ENCODE measurements around the gene TREX2. TPM values are rescaled to one million over a fixed set of nuclear protein-coding genes. Genes with fewer than 3 reads are reported as not detected.
A peak's percentile ranks its signal among the peaks of the same experiment; 100 is the strongest.

TREX2 gene
- polyA plus RNA-seq, 1 donor from 2014 or later, result 0.84 TPM

GRCh38 chrX:153482376-153483015, 36.6 kb upstream of the TREX2 start:
- H3K4me1 Mint-ChIP-seq, result no peaks in the 10 kb centered on the region
- no peaks in the 10 kb centered on the region for H3K36me3 Mint-ChIP-seq
- no peaks in the 10 kb centered on the region for H3K9me3 Mint-ChIP-seq
- H3K27ac Mint-ChIP-seq, result no peak overlapping the region
- no peak overlapping the region for H3K4me3 Mint-ChIP-seq
- H3K27me3 Mint-ChIP-seq, result peaks cover 3% of the 10 kb centered on the region

DNA sequence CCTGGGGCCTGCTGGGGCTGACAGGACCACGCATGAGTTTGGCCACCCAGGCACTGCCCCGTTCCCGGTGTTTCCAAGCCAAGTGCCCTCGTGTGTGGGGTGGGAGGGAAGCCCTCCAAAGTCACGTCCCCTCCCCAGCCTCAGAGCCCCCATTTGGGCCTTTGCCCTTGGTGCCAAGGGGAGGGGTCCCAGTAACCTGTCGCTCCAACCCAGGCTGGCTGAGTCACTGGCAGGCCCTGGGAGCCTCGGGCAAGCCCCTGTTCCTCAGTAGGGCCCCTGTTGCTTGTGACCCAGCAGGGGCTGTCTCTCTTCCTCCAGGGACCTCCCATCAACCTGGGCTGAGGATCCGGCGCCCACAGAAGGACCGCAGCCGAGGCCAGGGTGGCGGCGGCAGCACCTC, 35.2 kb upstream of the TREX2 start:
- Mint-ChIP-seq H3K9me3 (no peaks in the 10 kb centered on the region), H3K27ac (no peak overlapping the region), H3K27me3 (no peaks in the 10 kb centered on the region), H3K36me3 (no peaks in the 10 kb centered on the region), H3K4me1 (no peaks in the 10 kb centered on the region), H3K4me3 (no peak overlapping the region)

DNA sequence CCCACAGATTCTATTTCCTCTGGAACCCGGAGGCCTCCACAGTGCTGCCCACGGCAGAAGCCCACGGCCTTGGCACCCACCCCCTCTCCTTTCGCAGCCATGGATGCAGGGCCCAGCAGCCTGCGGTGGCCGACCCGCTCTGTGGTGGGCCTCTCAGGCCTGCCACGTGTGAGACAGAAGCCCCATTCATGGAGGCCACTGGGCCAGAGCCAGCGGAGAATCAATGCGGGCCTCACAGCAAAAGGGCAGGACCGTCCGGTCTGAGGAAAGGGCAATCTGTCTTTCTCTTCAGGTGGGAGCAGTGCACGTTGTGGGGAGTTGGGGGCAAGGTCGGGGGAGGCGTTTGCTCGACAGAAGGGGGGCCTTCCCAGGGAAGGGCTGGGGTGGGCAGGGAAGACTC, 32.9 kb upstream of the TREX2 start:
- no peak overlapping the region for H3K27ac Mint-ChIP-seq

GRCh38 chrX:153477901-153478300, 32.0 kb upstream of the TREX2 start:
- H3K27ac Mint-ChIP-seq, result no peak overlapping the region
- no peaks in the 10 kb centered on the region for H3K36me3 Mint-ChIP-seq
- no peak overlapping the region for H3K4me3 Mint-ChIP-seq
- no peaks in the 10 kb centered on the region for H3K27me3 Mint-ChIP-seq
- H3K9me3 Mint-ChIP-seq, result no peaks in the 10 kb centered on the region
- H3K4me1 Mint-ChIP-seq, result no peaks in the 10 kb centered on the region

More for the DNA sequence above, 32.9 kb upstream of the TREX2 start:
- no peak overlapping the region for H3K4me3 Mint-ChIP-seq
- H3K36me3 Mint-ChIP-seq, result no peaks in the 10 kb centered on the region
- H3K4me1 Mint-ChIP-seq, result no peaks in the 10 kb centered on the region
- no peaks in the 10 kb centered on the region for H3K27me3 Mint-ChIP-seq
- no peaks in the 10 kb centered on the region for H3K9me3 Mint-ChIP-seq

DNA sequence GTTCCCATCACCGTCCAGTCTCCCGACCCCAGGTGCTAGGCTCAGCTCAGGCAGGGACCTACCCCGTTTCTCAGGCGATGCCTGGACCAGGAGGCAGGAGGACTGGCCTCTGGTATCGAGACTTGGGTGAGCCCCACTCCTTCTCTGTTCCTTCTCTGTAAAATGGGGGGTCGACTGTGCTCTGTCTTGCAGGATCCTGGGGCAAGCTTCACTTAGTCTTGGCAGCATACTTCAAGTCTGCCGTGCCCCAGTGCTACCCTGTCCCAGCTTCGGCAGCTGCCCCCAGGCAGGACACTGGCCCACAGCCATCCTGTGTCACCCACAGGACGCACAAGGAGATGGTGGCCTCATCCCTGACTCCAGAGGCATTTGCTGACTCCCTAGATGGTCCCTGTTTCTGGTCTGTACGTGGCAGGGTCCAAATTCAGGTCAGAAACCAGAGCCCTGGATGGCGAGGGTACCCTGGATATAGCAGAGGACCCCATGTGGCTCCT, 31.6 kb upstream of the TREX2 start:
- Mint-ChIP-seq H3K27me3 (no peaks in the 10 kb centered on the region), H3K4me3 (no peak overlapping the region), H3K36me3 (no peaks in the 10 kb centered on the region), H3K27ac (no peak overlapping the region), H3K4me1 (no peaks in the 10 kb centered on the region), H3K9me3 (no peaks in the 10 kb centered on the region)

- Mint-ChIP-seq H3K4me1 (no peaks in the 10 kb centered on the region), H3K9me3 (no peaks in the 10 kb centered on the region), H3K27ac (no peak overlapping the region), H3K36me3 (no peaks in the 10 kb centered on the region), H3K27me3 (no peaks in the 10 kb centered on the region), H3K4me3 (no peak overlapping the region)
Measured at GRCh38 chrX:153476666-153477363, 31.0 kb upstream of the TREX2 start.

- Mint-ChIP-seq H3K4me1 (no peaks in the 10 kb centered on the region), H3K27me3 (no peaks in the 10 kb centered on the region), H3K36me3 (no peaks in the 10 kb centered on the region), H3K27ac (no peak overlapping the region), H3K4me3 (peak overlapping the region in 2 of 4 donors; percentile 29 to 77), H3K9me3 (no peaks in the 10 kb centered on the region)
Measured at GRCh38 chrX:153475751-153476281, 30.0 kb upstream of the TREX2 start.

GRCh38 chrX:153475271-153475670, 29.4 kb upstream of the TREX2 start:
- Mint-ChIP-seq H3K9me3 (no peaks in the 10 kb centered on the region), H3K27me3 (no peaks in the 10 kb centered on the region), H3K36me3 (no peaks in the 10 kb centered on the region), H3K4me1 (no peaks in the 10 kb centered on the region), H3K27ac (no peak overlapping the region), H3K4me3 (peak overlapping the region; percentile 27 to 81 (median 34))

DNA sequence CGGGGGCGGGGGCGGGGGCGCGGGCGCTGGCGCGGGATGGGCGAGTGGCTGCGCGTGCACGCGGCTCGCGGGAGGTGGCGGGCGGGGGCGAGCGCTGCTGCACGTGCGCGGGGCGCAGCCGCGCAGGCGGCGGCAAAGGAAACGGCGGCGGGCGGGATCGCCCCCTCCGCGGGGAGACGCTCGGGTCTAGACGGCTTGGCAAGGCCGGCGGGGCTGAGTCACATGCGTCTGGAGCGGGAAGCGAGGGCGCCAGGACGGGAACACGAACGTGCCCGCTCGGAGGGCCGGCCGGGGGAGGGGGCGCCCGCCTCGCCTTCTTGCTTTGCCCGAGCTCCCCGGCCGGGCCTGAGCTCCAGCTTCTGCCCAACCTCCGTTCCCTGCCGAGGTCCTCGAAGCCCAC, 28.9 kb upstream of the TREX2 start:
- Mint-ChIP-seq H3K27me3 (no peaks in the 10 kb centered on the region), H3K36me3 (no peaks in the 10 kb centered on the region), H3K27ac (no peak overlapping the region), H3K4me1 (no peaks in the 10 kb centered on the region), H3K4me3 (peak overlapping the region in 1 of 4 donors; percentile 25), H3K9me3 (no peaks in the 10 kb centered on the region)

DNA sequence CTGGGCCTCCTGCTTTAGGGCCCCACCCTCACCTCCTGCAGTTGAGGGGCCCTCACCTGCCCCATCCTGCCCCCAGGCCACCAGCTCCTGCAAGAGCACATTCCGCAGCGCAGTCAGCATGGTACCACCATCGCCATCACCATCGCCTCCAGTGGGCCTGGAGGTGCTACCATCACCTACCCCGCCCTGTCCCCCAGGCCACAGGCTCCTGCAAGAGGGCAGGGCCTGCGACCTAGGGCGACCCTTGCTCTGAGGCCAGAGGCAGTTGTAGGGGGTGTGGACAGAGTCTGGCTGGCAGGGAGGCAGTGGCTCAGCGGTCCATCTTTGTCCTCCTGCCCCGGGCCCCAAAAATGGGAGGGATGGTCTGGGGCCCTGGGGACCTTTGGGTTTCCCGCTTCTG, 28.4 kb upstream of the TREX2 start:
- no peaks in the 10 kb centered on the region for H3K36me3 Mint-ChIP-seq
- H3K27ac Mint-ChIP-seq, result no peak overlapping the region
- H3K27me3 Mint-ChIP-seq, result no peaks in the 10 kb centered on the region
- H3K9me3 Mint-ChIP-seq, result no peaks in the 10 kb centered on the region
- H3K4me3 Mint-ChIP-seq, result peak overlapping the region; percentile 39 to 49 (median 44)
- no peaks in the 10 kb centered on the region for H3K4me1 Mint-ChIP-seq

GRCh38 chrX:153473126-153473525, 27.3 kb upstream of the TREX2 start:
- H3K4me1 Mint-ChIP-seq, result peaks cover 0 to 2% (median 0%) of the 10 kb centered on the region in 3 donors
- peak overlapping the region in 3 of 4 donors; percentile 25 to 75 (median 48) for H3K4me3 Mint-ChIP-seq
- H3K9me3 Mint-ChIP-seq, result no peaks in the 10 kb centered on the region
- H3K36me3 Mint-ChIP-seq, result no peaks in the 10 kb centered on the region
- H3K27me3 Mint-ChIP-seq, result no peaks in the 10 kb centered on the region
- no peak overlapping the region for H3K27ac Mint-ChIP-seq

DNA sequence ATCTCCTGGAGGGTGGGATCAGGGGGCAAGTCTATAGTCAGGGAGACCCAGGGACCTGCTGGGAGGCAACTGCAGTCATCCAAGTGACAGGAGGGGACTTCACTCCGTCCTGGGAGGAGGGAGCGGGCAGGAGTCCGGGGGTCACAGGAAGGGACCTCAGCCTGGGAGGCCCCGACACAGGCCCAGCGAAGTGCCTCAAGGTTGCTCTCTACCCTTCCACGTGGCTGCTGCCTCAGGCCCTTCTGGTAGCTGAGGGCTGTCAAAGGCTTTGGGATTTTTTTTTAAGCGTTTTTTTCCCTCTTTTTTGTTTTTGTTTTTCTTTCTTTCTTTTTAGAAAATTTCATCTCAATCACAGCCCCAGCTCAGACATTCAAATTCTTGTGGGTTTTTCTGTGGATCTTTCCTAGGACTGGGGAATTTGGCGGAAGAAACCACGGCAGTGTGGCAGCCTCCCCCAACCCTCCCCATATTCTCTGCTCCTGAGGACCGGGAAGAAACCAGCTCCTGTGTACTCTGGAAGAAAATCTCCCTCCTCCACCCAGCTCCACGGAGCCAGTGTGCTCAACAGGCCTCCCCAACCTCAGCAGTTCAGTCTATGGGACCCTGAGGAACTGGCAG, 25.9 kb upstream of the TREX2 start:
- Mint-ChIP-seq H3K27me3 (no peaks in the 10 kb centered on the region), H3K27ac (peak overlapping the region in 1 of 3 donors; percentile 50), H3K4me3 (peak overlapping the region in 1 of 4 donors; percentile 89), H3K4me1 (peaks cover 0 to 6% (median 3%) of the 10 kb centered on the region in 3 donors), H3K9me3 (no peaks in the 10 kb centered on the region), H3K36me3 (no peaks in the 10 kb centered on the region)

DNA sequence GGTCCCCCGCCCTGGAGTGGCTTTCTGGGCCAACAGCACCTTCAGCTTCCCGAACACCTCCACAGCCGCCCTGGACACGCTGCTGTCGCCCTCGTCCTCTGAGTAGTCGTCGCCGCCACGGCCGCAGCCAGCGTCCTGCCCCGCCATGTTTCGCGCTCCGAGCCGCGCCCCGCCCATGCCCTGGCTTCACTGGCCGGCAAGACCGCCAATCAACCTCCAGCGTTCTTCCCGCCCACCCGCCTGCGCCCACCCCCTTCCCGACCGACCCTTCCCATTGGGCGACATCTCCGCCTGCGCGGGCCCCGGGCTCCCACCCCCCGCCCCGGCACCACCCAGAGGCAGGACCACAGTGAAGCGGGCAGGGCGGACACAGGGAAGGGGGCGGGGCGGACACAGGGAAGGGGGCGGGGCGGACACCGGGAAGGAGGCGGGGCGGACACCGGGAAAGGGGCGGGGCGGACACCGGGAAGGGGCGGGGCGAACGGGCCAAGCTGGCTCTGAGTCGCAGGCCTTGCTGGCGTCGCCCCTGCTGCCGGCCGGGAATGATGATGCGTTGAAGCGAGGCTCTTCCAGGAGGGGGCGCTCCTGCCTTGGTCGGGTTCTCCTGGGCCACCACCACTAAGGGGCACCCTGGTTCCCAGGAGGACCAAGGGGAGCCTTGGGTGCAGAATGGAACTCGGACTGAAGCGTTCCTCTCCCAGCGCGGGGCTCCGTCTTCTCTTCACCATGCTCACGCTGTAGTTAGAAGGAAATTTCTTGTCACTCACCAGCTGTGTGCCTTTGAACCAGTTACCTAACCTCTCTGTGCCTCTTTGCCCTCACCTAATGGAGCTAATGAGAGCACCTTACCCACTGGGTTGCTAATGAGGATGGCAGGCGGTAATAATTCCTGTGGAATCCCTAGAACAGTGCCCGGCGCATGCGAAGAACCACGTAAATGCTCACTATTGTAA, 24.8 kb upstream of the TREX2 start, which contains the start of gene HAUS7:
TSS of gene HAUS7 (minus strand) at position 166 of the 953 bp plus-strand sequence. CDS start at position 147, 19 bp downstream.
- H3K4me1 Mint-ChIP-seq, result peaks cover 0 to 6% (median 3%) of the 10 kb centered on the region in 3 donors
- no peaks in the 10 kb centered on the region for H3K27me3 Mint-ChIP-seq
- no peaks in the 10 kb centered on the region for H3K36me3 Mint-ChIP-seq
- peak within 1 kb of the TSS; percentile 39 to 65 (median 50) for H3K27ac Mint-ChIP-seq
- H3K9me3 Mint-ChIP-seq, result no peaks in the 10 kb centered on the region
- peak within 1 kb of the TSS; percentile 83 to 91 (median 89) for H3K4me3 Mint-ChIP-seq

DNA sequence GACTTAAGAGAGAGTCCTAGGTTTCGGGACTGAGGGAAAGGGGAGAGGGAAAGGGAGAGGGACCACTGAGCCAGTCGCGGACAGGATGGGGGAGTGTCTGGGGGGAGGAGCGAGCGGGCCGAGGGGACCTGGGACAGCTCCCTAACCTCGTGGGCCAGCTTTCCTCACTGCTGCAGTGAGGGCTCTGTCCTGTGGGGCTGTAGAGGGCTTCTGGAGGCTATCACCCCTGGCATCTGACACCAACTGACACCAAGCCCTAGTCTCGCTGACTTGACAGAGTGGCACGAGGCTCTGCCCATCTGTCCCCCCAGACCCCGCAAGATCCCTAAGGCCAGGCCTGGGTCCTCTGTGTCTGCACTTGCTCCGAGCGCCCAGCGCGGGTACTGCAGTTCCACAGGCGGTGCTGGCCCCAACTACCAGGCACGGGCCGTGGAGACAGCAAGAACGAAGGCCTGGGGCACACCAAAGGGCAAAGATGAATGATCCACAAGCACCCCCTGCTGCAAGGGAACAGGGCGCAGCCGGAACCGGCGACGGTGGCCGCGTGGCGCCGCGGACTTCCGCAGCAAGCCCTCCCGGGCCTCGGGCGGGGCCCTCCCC, 24.1 kb upstream of the TREX2 start:
- H3K36me3 Mint-ChIP-seq, result no peaks in the 10 kb centered on the region
- no peaks in the 10 kb centered on the region for H3K9me3 Mint-ChIP-seq
- H3K4me1 Mint-ChIP-seq, result peaks cover 0 to 6% (median 3%) of the 10 kb centered on the region in 3 donors
- no peaks in the 10 kb centered on the region for H3K27me3 Mint-ChIP-seq
- peak overlapping the region; percentile 83 to 91 (median 89) for H3K4me3 Mint-ChIP-seq
- H3K27ac Mint-ChIP-seq, result peak overlapping the region in 1 of 3 donors; percentile 65

All from IgD-negative memory B cell (primary cell).